ENCODE data around the gene MYL1. TPM values are rescaled to one million over a fixed set of nuclear protein-coding genes. Genes with fewer than 3 reads are reported as not detected.

The MYL1 gene
- total RNA-seq, 1 donor from 2014 or later, result not detected

- intact Hi-C loops (cut with DNase I), result no loop called here
- ATAC-seq (no peak), DNase-seq (no peak)
- H3K9me3 ChIP-seq, result no peaks in the 10 kb centered on the region
- no peak for TF ChIP-seq CTCF (IDR thresholded peaks at IDR 0.05)
- no peaks in the 10 kb centered on the region for H3K36me3 ChIP-seq
- no peaks in the 10 kb centered on the region for H3K4me1 ChIP-seq
- H3K27me3 ChIP-seq, result no peaks in the 10 kb centered on the region
- no peak overlapping the region for H3K27ac ChIP-seq
- no peak overlapping the region for H3K4me3 ChIP-seq
Observed at GRCh38 chr2:210288408-210288807, 26.6 kb downstream of the MYL1 start.

- Histone ChIP-seq H3K4me3 (no peak overlapping the region), H3K27ac (no peak overlapping the region), H3K36me3 (no peaks in the 10 kb centered on the region), H3K27me3 (no peaks in the 10 kb centered on the region), H3K4me1 (no peaks in the 10 kb centered on the region), H3K9me3 (no peaks in the 10 kb centered on the region)
- intact Hi-C loops (cut with DNase I), result no loop called here
- ATAC-seq, result no peak
- no peak for TF ChIP-seq CTCF (IDR thresholded peaks at IDR 0.05)
- no peak for DNase-seq
Observed at GRCh38 chr2:210287301-210287700, 27.7 kb downstream of the MYL1 start.

- H3K27me3 ChIP-seq, result no peaks in the 10 kb centered on the region
- intact Hi-C loops (cut with DNase I), result no loop called here
- no peak overlapping the region for H3K4me3 ChIP-seq
- no peaks in the 10 kb centered on the region for H3K36me3 ChIP-seq
- no peaks in the 10 kb centered on the region for H3K4me1 ChIP-seq
- ATAC-seq (no peak), DNase-seq (no peak)
- H3K9me3 ChIP-seq, result no peaks in the 10 kb centered on the region
- no peak for TF ChIP-seq CTCF (IDR thresholded peaks at IDR 0.05)
- no peak overlapping the region for H3K27ac ChIP-seq
Observed at GRCh38 chr2:210286123-210286680, 28.8 kb downstream of the MYL1 start.

GRCh38 chr2:210277133-210277532 is 37.8 kb downstream of the MYL1 start:
- no peak for ATAC-seq
- no peak for TF ChIP-seq CTCF (IDR thresholded peaks at IDR 0.05)
- DNase-seq, result no peak
- intact Hi-C loops (cut with DNase I), result no loop called here
- no peaks in the 10 kb centered on the region for H3K4me1 ChIP-seq
- H3K27ac ChIP-seq, result no peak overlapping the region
- no peaks in the 10 kb centered on the region for H3K27me3 ChIP-seq
- no peaks in the 10 kb centered on the region for H3K9me3 ChIP-seq
- no peaks in the 10 kb centered on the region for H3K36me3 ChIP-seq
- H3K4me3 ChIP-seq, result no peak overlapping the region

- ATAC-seq, result no peak
- DNase-seq, result no peak
- H3K4me1 ChIP-seq, result no peaks in the 10 kb centered on the region
- no peak for TF ChIP-seq CTCF (IDR thresholded peaks at IDR 0.05)
- no peak overlapping the region for H3K27ac ChIP-seq
- intact Hi-C loops (cut with DNase I), result no loop called here
- H3K9me3 ChIP-seq, result no peaks in the 10 kb centered on the region
- H3K36me3 ChIP-seq, result no peaks in the 10 kb centered on the region
- no peak overlapping the region for H3K4me3 ChIP-seq
- no peaks in the 10 kb centered on the region for H3K27me3 ChIP-seq
Observed at GRCh38 chr2:210271300-210271699, 43.7 kb downstream of the MYL1 start.

- Histone ChIP-seq H3K36me3 (no peaks in the 10 kb centered on the region), H3K27me3 (no peaks in the 10 kb centered on the region), H3K27ac (no peak overlapping the region), H3K4me3 (no peak overlapping the region), H3K9me3 (no peaks in the 10 kb centered on the region), H3K4me1 (no peaks in the 10 kb centered on the region)
- ATAC-seq, result peak; percentile 88
- DNase-seq, result no peak
- intact Hi-C loops (cut with DNase I), result no loop called here
- no peak for TF ChIP-seq CTCF (IDR thresholded peaks at IDR 0.05)
Observed at GRCh38 chr2:210269148-210269547, 45.8 kb downstream of the MYL1 start.
